ENCODE data around the gene PPP4R4.
"Not testable (repeated sequence)": the region's sequence is repeated elsewhere in the genome, so short reads cannot be mapped to it uniquely, and the experiment has no call there.

The PPP4R4 gene

DNA sequence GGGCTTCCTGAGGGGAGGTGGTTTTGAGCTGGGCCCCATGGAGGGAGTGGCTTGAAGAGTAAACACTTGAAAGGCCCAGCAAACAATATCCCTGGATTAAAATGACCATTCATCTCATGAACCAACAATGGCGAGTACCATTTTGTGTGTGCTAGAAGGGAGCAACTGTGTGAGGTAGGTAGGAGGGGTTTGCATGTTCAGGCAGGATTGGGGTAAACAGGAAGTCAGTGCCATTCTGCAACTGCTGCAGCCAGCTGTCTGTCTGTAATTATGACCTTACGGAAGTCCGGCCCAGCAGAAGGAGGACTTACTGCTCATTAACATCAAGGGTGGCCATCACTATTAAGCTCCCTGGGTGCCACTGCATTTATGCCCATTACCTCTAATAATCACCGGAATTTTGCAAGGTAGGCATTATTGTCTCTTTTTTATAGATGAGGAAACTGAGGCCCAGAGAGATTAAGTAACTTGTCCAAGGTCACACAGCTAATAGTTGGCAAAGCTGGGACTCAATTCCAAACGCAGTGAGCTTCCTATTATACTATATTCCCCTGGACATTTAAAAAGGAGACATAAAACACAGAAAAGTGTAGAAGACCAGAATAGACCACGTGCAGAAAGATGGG lies 28.1 kb upstream of the PPP4R4 start:
- no peak for DNase-seq (ENCODE audit: low spot score)

DNA sequence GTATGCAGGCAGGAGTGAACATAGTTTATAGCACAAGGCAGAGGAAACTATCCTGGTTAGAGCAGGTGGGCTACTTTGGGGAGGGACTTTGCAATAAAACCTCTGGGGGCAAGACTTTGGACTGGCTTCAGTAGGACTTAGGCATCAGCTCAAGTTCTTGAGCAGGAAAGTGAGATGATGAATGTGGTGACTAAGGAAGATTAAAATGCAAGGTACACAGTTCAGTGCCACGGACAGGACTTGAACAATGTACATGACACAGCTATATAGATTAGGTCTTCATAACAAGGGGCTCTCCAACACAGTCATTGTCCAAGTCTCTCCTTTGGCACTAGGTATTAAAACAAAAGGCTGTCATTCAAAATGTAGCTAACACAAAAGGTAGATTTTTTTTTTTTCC lies 21.4 kb upstream of the PPP4R4 start:
- no peak for DNase-seq (ENCODE audit: low spot score)

DNA sequence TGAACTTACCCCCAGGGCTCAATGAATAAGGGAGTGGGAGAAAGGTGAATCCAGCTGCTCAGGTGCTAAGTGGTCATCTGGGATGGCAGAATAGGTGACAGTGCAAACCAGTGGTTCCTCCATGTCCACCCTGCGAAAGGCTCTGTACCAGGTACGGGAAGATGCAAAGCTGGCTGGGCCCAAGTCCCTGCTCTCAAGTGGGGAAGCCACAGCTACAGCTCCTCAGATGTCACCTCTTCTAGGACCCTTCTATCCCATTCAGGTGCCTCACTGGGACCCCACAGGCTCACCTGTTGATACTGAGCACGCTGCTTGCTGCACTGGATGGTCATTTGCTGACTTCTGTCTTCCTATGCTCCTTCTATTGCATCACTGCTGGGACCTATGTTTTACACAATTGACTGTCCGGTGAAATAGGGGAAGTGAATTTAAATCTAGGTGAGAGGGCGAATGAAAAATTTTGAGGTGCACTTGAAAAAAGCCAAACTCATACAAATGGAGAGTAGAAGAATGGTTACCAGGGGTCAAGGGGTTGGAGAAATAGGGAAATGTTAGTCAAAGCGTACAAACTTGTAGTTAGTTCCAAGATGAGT lies 20.3 kb upstream of the PPP4R4 start:
- no peak for DNase-seq (ENCODE audit: low spot score)

DNA sequence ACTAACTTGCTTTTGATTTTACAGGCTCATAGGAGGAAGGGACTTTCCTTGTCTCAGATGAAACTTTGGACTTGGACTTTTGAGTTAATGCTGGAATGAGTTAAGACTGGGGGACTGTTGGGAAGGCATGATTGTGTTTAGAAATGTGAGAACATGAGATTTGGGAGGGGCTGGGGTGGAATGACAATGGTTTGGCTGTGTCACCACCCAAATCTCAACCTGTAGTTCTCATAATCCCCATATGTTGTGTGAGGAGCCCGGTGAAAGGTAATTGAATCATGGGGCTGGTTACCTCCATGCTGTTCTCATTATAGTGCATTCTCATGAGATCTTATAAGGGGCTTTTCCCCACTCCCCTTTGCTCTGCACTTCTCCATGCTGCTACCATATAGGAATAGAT lies 18.0 kb upstream of the PPP4R4 start:
- DNase-seq (ENCODE audit: low spot score), result not testable (repeated sequence)

DNA sequence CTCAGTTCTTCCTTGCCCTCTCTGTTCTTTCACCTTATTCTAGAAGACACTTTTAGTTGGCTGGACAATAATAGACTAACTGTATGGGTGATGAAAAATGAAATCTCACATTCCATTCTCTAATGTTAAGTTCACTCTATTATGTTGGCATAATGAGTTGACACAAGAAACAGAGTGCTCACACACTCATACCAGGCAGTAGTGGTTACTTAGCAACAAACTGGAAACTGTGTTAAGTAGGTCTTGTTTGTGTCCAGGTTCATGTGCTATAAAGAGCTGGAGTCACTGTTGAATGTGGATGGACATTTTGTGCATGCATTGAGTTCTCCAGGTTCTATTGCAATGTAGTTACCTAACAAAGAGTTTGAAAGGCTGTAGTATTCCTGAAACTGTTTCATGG lies 16.9 kb upstream of the PPP4R4 start:
- no peak for DNase-seq (ENCODE audit: low spot score)

DNA sequence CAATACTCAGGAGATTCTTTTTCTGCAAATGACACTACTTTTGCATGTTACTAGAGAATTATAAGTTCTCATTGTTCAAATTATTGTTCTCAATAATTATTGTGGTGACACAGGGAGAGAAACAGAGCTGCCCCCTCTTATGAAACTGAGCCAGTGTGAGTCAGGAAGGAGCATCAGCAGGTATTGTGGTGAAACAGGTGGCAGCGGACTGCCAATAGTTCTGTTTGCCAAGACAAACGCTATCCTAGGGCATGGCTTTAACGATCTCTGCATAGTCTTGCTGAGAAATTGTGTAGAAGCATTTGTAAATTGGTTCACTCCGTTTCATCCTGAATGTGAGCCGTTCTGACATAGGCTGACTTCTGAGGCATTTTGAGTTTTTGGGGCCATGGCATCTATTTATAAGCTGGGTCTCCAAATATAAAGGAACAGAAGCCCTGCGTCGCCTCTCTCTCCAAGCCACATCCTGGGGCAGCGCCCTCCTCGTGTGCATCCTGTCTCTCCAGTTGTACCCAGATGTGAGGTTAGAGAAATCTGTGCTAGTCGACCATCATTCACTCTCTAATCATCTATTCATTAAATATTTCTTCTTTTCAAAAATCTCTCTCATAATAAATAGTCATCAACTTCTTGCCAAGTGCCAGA lies 15.8 kb upstream of the PPP4R4 start:
- no peak for DNase-seq (ENCODE audit: low spot score)

DNA sequence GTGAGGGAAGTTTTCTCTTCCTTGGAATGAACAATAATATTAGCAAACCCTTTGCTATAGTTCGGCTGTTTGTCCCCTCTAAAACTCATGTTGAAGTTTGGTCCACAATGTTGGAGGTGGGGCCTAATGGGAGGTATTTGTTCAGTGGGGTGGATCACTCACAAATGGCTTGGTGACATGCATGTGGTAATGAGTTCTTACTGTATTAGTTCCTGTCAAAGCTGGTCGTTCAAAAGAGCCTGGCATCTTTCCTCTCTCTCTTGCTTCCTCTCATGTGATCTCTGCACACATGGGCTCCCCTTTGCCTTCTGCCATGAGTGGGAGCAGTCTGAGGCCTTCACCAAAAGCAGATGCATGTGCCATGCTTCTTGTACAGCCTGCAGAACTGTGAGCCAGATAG lies 13.1 kb upstream of the PPP4R4 start:
- no peak for DNase-seq (ENCODE audit: low spot score)

DNA sequence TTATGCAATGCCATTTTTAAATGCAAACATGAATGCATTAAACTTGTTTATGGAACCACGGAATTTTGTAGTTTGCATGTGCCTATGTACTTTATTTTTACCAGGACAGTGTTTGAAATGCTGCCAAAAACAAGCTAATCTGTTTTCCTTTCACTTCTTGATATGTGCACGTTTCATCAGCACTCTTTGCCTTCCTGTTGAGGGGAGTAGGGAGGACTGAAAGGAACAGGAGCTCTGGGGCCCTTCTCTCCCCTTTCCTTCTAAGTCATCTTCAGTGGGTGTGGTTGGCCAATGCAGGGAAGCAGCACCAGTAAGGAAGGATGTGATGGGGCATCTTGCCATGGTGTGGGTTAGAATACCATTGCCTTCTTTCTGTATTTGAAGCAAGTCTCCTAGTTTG lies 12.1 kb upstream of the PPP4R4 start:
- DNase-seq (ENCODE audit: low spot score), result no peak

DNA sequence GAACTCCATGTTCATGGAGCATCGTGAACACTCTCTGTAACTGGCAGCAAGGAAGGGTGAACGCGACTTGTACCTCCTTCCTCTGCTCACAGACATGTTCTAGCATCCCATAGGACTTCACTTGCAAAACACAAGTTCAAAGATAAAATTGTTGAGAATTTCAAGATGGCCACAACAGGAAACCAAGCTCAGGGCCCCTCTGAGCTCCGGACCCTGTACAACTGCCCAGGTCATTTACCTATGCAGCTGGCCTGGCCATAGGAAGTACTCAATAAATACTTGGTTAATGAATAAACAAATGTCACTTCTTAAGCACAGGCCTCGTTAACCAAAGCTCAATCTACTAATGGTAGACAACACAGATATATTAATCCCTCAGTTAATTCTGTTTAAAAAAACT lies 11.7 kb upstream of the PPP4R4 start:
- no peak for DNase-seq (ENCODE audit: low spot score)

DNA sequence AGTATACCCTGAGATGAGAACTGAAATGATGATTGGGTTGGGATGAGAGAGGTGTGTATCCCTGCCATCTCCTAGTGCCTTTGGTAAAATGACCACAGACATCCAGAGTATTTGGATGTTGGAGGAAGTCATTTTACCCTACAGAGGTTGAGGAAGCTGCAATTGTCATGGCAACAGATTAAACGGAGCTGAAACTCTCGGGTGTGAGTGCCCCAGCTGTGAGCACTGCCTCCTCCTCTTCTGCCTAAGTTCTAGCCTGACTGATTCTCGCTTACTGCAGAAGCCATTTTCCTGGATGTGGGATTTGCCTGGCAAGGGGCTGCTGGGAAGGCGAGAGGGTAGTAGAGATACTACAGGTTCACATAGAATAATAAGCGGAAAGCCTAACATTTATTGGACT lies 10.3 kb upstream of the PPP4R4 start:
- DNase-seq (ENCODE audit: low spot score), result no peak

DNA sequence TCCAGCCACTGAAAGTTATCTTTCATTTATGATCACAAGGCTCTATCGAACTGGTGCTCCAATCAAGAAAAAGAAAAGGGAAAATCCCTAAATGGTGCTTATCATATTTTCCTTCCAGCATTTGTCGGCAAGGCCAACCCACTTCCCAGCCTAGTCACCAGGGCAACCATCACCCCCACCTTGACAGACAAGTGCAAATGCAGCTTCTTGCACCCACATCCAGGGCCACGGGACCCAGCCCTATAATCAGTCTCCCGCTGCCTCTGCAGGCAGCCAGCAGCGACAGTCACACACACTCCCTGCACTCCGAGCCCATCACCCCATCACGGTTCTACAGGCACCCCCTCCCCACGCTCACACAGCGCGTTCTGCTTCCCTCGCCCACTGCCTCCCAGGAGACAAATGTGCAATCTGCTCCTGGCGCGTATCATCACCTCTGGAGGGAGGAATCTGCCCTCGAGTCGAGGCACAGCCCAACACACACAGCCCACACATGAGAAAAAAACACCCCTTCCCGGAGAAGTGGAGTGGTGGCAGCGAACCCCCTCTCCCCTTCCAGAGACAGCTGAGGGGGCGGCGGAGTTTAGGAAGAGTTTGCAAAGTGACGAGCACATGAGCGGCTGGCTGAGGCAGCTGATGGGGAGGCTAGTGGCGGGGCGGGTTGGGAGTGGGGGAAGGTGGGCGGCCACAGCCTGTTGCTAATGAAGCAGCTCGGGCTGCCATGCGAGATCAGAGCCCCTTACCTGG lies 9.3 kb upstream of the PPP4R4 start:
- DNase-seq (ENCODE audit: low spot score), result no peak

DNA sequence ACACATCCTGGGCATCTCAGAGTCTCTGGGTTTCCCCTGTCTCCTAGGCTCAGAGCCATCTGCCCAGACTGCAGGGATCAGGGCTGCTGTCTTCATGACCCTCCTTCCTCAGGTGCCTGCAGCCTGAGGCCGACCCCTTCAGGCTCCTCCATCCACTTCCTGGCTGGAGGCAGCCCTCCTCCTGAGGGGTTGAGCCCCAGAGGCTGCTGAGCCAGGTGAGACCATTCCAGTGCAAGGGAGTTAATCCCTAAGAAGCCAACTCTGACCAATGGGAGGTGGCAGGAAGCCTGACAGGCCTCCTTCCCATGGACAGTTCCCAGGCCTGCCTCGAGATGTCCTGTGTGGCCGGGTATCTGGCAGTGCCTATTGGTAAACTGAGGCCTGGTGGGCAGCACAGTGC lies 8.4 kb upstream of the PPP4R4 start:
- no peak for DNase-seq (ENCODE audit: low spot score)

DNA sequence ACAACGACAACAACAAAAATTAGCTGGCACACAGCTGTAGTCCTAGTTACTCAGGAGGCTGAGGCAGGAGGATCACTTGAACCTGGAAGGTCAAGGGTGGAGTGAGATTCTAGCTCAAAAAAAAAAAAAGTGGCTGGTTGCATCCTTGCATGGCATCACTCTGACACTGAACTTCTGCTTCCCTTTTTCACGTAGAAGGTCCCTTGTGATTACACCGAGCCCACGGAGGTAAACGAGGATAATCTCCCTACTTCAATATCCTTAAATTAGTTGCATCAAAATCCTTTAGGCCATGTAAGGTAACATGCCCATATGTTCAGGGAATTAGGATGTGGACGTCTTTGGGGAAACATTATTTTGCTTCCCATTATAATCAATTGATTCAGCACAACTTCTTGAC lies 4.0 kb upstream of the PPP4R4 start:
- no peak for DNase-seq (ENCODE audit: low spot score)

DNA sequence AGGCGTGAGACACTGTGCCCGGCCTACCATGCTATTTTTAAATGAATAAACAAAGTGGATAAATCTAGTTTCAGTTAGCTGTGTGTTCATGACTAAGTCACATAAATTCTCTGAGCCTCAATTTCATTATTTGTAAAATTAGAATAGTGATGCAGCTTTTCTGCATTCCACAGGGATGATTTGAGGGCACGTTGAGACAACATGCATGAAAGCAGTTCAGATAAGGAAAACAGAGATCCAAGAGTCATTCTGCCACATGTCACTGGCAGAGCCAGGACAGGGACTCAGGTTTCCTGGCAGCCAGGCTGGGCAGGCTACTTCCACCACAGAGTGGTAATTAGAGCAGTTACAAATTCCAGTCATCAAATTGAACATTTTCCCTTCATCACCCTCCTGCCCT lies 2.9 kb upstream of the PPP4R4 start:
- peak; percentile 71 for DNase-seq (ENCODE audit: low spot score)

DNA sequence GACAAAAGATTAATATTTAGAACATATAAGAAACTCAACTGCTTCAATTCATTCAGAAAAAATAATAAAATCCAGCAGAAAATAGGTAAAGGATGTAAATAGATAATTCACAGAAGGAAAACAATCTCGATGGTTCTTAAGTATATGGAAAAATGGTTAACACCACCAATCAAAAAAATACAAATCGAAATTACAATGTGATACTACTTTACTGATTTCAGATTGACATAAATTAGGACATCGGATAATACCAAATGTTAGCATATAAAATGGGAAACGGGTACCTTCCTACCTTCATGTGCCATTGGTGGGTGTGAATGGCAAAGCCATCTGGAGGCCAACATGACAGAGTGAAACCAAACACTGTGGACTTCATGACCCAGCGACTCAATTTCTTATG lies 1.6 kb upstream of the PPP4R4 start:
- DNase-seq (ENCODE audit: low spot score), result no peak

DNA sequence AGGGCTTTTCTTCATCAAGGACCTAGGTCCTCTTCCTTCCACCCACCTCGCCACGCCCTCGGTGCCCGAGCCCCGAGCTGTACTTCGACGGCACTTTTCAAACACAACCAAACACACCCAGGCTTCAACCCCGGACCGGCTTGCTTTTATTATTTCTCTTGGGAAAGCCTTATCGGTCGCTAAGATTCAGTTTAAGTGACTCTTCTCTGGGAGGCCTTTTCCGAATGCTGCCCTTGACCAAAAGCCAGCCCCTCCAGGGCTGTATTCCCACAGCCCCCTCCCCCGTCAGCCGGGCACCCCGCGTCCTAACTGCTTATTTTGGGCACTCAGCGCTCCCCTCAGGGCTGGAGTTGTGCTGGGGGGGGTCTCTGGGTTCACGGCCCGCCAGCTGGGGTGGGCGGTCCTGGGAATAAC lies 644 bp upstream of the PPP4R4 start:
- no peak for DNase-seq (ENCODE audit: low spot score)

DNA sequence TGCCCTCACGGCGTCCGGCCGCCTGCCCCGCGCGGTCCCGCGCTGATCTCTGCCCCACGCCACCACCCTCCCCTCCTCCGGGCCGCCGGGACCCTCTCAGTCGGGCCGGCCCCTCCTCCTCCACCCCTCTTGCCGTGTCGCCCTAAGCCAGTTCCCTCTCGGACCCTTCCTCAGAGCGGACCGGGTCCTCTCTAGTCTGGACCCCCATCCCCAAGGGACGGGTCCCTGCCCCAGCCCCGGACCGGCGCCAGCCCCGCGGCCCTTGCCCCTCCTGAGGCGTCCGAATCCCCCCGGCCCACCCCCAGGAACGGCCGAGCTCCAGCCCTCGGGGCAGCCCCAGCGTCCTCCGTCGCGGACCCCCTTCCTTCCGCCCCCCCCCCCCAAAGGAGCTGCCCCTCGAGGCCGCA lies 485 bp downstream of the PPP4R4 start:
- no peak for DNase-seq (ENCODE audit: low spot score)

DNA sequence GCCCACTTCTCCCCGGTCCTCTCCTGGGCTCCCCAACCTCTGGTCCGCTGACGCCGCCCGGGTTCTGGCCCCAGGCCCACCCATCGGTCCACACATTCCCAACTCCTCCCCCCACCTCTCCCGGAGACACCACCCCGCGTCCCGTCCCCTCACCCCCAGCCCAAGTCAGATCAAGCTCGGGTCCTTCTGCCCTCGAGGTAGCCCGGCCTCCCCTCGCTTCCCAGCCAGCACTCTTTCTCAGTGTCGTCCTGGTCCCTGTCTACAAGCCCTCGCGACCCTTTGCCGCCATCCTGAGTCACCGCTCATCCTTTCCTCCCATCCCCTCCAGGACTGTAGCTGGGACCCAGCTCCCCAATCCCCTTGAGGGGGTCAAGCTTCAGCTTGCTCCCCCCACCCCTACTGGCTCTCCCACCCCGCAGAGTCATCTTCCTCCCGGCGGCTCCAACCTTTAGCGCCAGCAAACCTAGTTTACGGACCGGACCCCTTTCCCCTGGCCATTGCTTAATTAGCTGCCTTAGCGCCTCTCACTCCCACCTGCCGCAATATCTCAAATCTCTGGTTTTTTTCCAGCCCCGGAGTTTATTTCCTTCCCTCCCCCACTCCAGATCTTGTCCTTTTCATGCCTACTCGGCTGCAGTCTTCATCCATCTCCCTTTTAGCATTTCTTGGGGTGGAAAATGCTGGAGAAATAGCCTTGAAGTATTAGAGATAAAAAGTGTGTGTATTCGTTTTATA lies 1.1 kb downstream of the PPP4R4 start:
- DNase-seq (ENCODE audit: low spot score), result no peak

DNA sequence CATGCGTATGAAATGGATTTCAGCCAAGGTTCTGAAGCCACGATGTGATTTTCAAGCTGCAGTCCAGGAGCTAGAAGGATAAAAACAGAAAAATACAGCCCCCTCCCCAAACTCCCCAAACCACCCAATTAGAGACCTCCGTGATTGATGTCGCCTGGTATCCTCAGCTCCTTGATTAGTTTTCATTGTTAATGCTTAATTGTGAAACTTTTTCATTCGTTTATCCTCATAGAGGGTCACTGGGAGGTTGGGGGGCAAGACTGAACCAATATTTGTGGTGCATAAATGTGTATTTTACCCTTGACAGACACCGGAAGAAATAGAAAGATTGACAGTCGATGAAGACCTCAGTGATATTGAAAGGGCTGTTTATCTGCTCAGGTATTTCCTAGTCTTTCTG lies 1.6 kb downstream of the PPP4R4 start:
- DNase-seq (ENCODE audit: low spot score), result no peak

DNA sequence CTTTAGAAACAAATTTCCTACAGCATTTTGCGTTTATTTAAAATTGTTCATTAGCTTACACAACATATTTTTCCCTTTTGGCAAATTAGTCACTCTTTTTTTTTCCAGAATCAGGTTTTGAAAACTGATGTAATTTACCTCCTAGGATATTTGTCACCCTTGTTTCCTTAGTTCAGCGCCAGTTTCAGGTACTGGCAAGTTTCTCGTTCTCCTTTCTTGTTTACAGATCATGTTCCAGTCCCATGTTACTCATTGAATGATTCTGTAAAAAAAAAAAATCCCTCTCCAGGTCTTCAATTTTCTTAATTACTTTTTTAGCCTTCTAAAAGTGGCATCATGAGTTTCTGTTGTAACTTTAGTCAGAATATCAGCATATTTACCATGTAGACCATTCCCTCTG lies 2.7 kb downstream of the PPP4R4 start:
- no peak for DNase-seq (ENCODE audit: low spot score)

DNA sequence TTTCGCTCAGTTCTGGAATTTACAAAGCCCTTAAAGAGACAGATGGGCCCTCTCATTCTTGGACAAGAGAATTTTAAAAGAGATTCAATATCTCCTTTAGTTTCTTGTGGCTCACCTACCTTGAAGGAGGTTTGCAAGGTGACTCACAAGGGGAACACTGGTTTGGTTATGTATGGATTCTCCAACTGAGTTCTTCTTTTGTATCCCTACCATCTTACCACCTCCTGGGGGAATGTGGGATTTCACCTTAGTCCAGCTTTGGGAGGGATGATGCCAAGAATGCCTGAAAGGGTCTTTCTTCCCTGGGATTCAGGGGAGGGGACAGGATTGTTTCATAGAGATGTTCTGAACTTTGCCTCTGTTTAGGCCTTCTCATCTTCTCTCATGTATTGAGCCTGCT lies 3.7 kb downstream of the PPP4R4 start:
- peak; percentile 29 for DNase-seq (ENCODE audit: low spot score)

DNA sequence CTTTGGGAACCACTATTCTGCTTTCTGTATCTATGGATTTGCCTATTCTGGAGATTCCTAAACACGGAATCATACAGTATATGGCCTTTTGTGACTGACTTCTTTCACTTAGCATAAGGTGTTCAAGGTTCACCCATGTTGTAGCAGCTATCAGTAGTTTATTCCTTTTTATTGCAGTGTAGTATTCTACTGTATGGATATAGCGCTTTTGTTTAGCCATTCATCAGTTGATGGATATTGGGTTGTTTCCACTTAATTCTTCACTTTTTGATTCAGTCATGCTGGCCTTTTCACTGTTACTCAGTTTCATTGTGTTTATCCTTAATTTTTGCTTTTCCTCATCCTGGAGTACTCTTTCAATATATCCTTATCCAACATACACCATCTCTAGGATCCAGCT lies 5.1 kb downstream of the PPP4R4 start:
- DNase-seq (ENCODE audit: low spot score), result no peak

All from kidney tubule cell (primary cell).